Panc1 (cell line): ENCODE results near the gene NPHP4. TPM values are rescaled to one million over a fixed set of nuclear protein-coding genes. Genes with fewer than 3 reads are reported as not detected.

Source experiments
- ATAC-seq: fragments of 200-7000 bp; cut with Tn5 transposase; 2 replicates; pipeline ENCODE4 v1.9.1; 2020; ENCODE audit warnings: mild to moderate bottlenecking, moderate library complexity
- BruUV-seq: library from RNA; stranded (reverse); fragments of 400-500 nt; replicated peaks from 2 replicates; lab custom pipeline; 2021; lab: Mats Ljungman, UMichigan
- CTCF ChIA-PET: fragments of 300-600 bp; sonication (Branson Sonifier 250); formaldehyde crosslinking; loops from one replicate; lab custom pipeline; 2022; ENCODE audit warnings: antibody characterized with exemption; lab: Charles Lee
- POLR2A ChIA-PET: fragments of 300-600 bp; sonication (Branson Sonifier 250); formaldehyde crosslinking; loops from one replicate; lab custom pipeline; 2022; ENCODE audit warnings: antibody characterized with exemption; lab: Charles Lee
- DNase-seq: peaks from one replicate; pipeline ENCODE4 v3.0.0-alpha.2; 2010; ENCODE audit warnings: low read depth, low spot score
- H3K27ac ChIP-seq: 2 replicates; pipeline ENCODE4 v1.5.1; 2011; ENCODE audit warnings: mild to moderate bottlenecking, low read length, inconsistent platforms
- H3K27me3 ChIP-seq: fragments of 200-500 bp; sonication (Bioruptor generic); 2 replicates; pipeline ENCODE4 v1.6.0; 2014; ENCODE audit warnings: low read length, inconsistent platforms; ENCODE audit not compliant: control insufficient read depth, insufficient read depth
- H3K36me3 ChIP-seq: fragments of 200-500 bp; sonication (Bioruptor generic); 2 replicates; pipeline ENCODE4 v1.5.1; 2014; ENCODE audit warnings: inconsistent platforms, mild to moderate bottlenecking, low read length, moderate library complexity; ENCODE audit not compliant: control insufficient read depth, insufficient read depth
- H3K4me1 ChIP-seq: 2 replicates; pipeline ENCODE4 v1.5.1; 2011; ENCODE audit warnings: inconsistent platforms, mild to moderate bottlenecking, low read length, moderate library complexity; ENCODE audit not compliant: control insufficient read depth, insufficient read depth
- H3K4me3 ChIP-seq, 2 experiments: 2 replicates each; pipeline ENCODE4 v1.5.1; 2011 to 2012; ENCODE audit warnings: low read depth in 2 of 2, low read length in 2 of 2, mild to moderate bottlenecking in 2 of 2, inconsistent platforms in 1 of 2, moderate library complexity in 1 of 2
- H3K9me3 ChIP-seq: fragments of 200-500 bp; sonication (Bioruptor generic); 2 replicates; pipeline ENCODE4 v1.5.1; 2014; ENCODE audit warnings: low read depth, mild to moderate bottlenecking, inconsistent platforms, low read length, moderate library complexity; ENCODE audit not compliant: control insufficient read depth, insufficient read depth
- CTCF ChIP-seq: fragments of 450-650 bp; IDR thresholded peaks from 2 replicates; pipeline ENCODE4 v1.5.1; 2017; ENCODE audit warnings: mild to moderate bottlenecking
- POLR2AphosphoS5 ChIP-seq: IDR thresholded peaks from 2 replicates; pipeline ENCODE4 v1.6.1; 2012; ENCODE audit warnings: mild to moderate bottlenecking, low read depth, low read length, moderate library complexity
- REST ChIP-seq, 2 experiments: IDR thresholded peaks; 2 replicates each; pipeline ENCODE4 v1.6.1; 2011 to 2012; ENCODE audit warnings: low read depth in 2 of 2, control low read depth in 1 of 2, low read length in 1 of 2, mild to moderate bottlenecking in 1 of 2, moderate library complexity in 1 of 2; ENCODE audit not compliant: insufficient read depth in 1 of 2
- SIN3A ChIP-seq: IDR thresholded peaks from 2 replicates; pipeline ENCODE4 v1.6.1; 2012; ENCODE audit warnings: low read depth, mild to moderate bottlenecking, low read length, moderate library complexity, borderline replicate concordance; ENCODE audit not compliant: insufficient read depth
- TCF7L2 ChIP-seq: IDR thresholded peaks from 2 replicates; pipeline ENCODE4 v1.6.1; 2011; ENCODE audit warnings: mild to moderate bottlenecking, low read depth, low read length, inconsistent platforms
- in situ Hi-C: cut with HindIII; loops from 2 replicates; pipeline ENCODE4 v1.10.0; 2016; ENCODE audit warnings: low sequenced_read_pairs, low pct_unique_long_range_greater_than_20kb
- intact Hi-C: fragments of 100-400 bp; cut with micrococcal nuclease; formaldehyde crosslinking; loops from one replicate; pipeline ENCODE4 v1.10.0; 2022; ENCODE audit not compliant: unreplicated experiment
- total RNA-seq: library from RNA; stranded (reverse); gene quantifications from one replicate; pipeline ENCODE4 v1.2.1, GENCODE V29; 2021; ENCODE audit not compliant: unreplicated experiment

Gene NPHP4
- total RNA-seq, 1 experiment from 2014 or later, result 20.1 TPM

- ATAC-seq, result no peak
- Histone ChIP-seq H3K27ac (no peak overlapping the region), H3K4me3 (no peak overlapping the region), H3K27me3 (no peaks in the 10 kb centered on the region), H3K9me3 (no peaks in the 10 kb centered on the region), H3K4me1 (no peaks in the 10 kb centered on the region), H3K36me3 (no peaks in the 10 kb centered on the region)
- BruUV-seq, result no TSS peak
- TF ChIP-seq TCF7L2 (no peak), POLR2AphosphoS5 (no peak), REST (IDR thresholded peaks at IDR 0.05; ENCODE audit: insufficient read depth in 1 of 2, low read depth in 2 of 2, low read length in 1 of 2) (no peak)
- POLR2A ChIA-PET, result no interaction called here
- CTCF ChIA-PET, result no interaction called here
- intact Hi-C loops (no loop called here), in situ Hi-C loops (no loop called here)
- DNase-seq, result no peak
Observed at GRCh38 chr1:5905436-5905835, 86.8 kb downstream of the NPHP4 start.

- Histone ChIP-seq H3K9me3 (no peaks in the 10 kb centered on the region), H3K36me3 (no peaks in the 10 kb centered on the region), H3K4me1 (no peaks in the 10 kb centered on the region), H3K27ac (no peak overlapping the region), H3K27me3 (no peaks in the 10 kb centered on the region), H3K4me3 (no peak overlapping the region)
- intact Hi-C loops, result no loop called here
- no peak for ATAC-seq
- ChIA-PET POLR2A (no interaction called here), CTCF (no interaction called here)
- in situ Hi-C loops, result no loop called here
- BruUV-seq, result no TSS peak
- DNase-seq, result no peak
- no peak for TF ChIP-seq SIN3A
- no peak for TF ChIP-seq REST (IDR thresholded peaks at IDR 0.05; ENCODE audit: insufficient read depth in 1 of 2, low read depth in 2 of 2, low read length in 1 of 2)
- TF ChIP-seq TCF7L2, result no peak
- no peak for TF ChIP-seq CTCF
Observed at GRCh38 chr1:5904551-5904950, 87.7 kb downstream of the NPHP4 start.
